HepG2 (cell line): Measurements from ENCODE around the gene UQCRC1. TPM values are rescaled to one million over a fixed set of nuclear protein-coding genes. Genes with fewer than 3 reads are reported as not detected.

ENCODE experiments used
- ATAC-seq: fragments of 200-7000 bp; cut with Tn5 transposase; 3 replicates; pipeline ENCODE4 v1.9.1; 2020; ENCODE audit warnings: mild to moderate bottlenecking, moderate library complexity
- BruUV-seq: library from RNA; stranded (reverse); fragments of 400-500 nt; replicated peaks from 2 replicates; lab custom pipeline; 2021; lab: Mats Ljungman, UMichigan
- CTCF ChIA-PET: fragments of 300-600 bp; formaldehyde crosslinking; extraction: SDS; loops from one replicate; lab custom pipeline; 2021; ENCODE audit warnings: low total read pairs, inconsistent platforms, low intra/inter-chr PET ratio; lab: Yijun Ruan, JAX
- POLR2A ChIA-PET: fragments of 350-600 bp; sonication (Branson Sonifier 250); formaldehyde crosslinking; loops from one replicate; lab custom pipeline; 2020; ENCODE audit warnings: antibody characterized with exemption, inconsistent platforms; lab: Yijun Ruan, JAX
- DNase-seq: peaks from one replicate; pipeline ENCODE4 v3.0.0-alpha.2; 2015; ENCODE audit warnings: low spot score
- FAIRE-seq: peaks from 3 replicates; lab custom pipeline; 2011; peaks lifted over from hg19 to GRCh38; lab: Jason Lieb, UNC
- H2AFZ ChIP-seq: one replicate; pipeline ENCODE4 v1.6.1; 2011; ENCODE audit warnings: low read length, inconsistent platforms
- H3K27ac ChIP-seq: fragments of 300-600 bp; 3 replicates; pipeline ENCODE4 v1.8.0; 2011; ENCODE audit warnings: mixed run types, mild to moderate bottlenecking, mixed read lengths, low read length, inconsistent platforms; ENCODE audit not compliant: insufficient read depth; ENCODE audit errors: extremely low read length
- H3K27me3 ChIP-seq, 2 experiments: fragments of 200-600 bp in 1 of 2; 2 replicates in 1 of 2; 3 replicates in 1 of 2; pipeline versions ENCODE4 v1.6.0 to v1.8.0; 2011; ENCODE audit warnings: low read length in 2 of 2, mild to moderate bottlenecking in 2 of 2, moderate library complexity in 2 of 2, inconsistent platforms in 1 of 2; ENCODE audit not compliant: insufficient read depth in 2 of 2, control insufficient read depth in 1 of 2
- H3K36me3 ChIP-seq, 2 experiments: fragments of 200-600 bp in 1 of 2; replicated peaks in 1 of 2; 2 replicates in 1 of 2; 3 replicates in 1 of 2; pipeline versions ENCODE4 v1.5.1 to v1.8.0; 2011; ENCODE audit warnings: low read length in 2 of 2, inconsistent platforms in 1 of 2; ENCODE audit not compliant: insufficient read depth in 2 of 2, control insufficient read depth in 1 of 2
- H3K4me1 ChIP-seq: 2 replicates; pipeline ENCODE4 v1.5.1; 2012; ENCODE audit warnings: low read length, inconsistent platforms; ENCODE audit not compliant: insufficient read depth
- H3K4me2 ChIP-seq: 2 replicates; pipeline ENCODE4 v1.6.0; 2011; ENCODE audit warnings: low read depth, low read length, inconsistent platforms
- H3K4me3 ChIP-seq, 3 experiments: fragments of 200-600 bp in 1 of 3; sonication (generic), shearing (Covaris generic) in 1 of 3; replicated peaks in 1 of 3; 2 replicates each; pipeline ENCODE4 v1.5.1; 2011 to 2016; ENCODE audit warnings: low read length in 3 of 3, inconsistent platforms in 2 of 3, low read depth in 2 of 3, mild to moderate bottlenecking in 2 of 3, control low read depth in 1 of 3, mixed read lengths in 1 of 3; ENCODE audit not compliant: insufficient read depth in 1 of 3
- H3K79me2 ChIP-seq: one replicate; pipeline ENCODE4 v1.6.1; 2011; ENCODE audit warnings: low read length, inconsistent platforms; ENCODE audit not compliant: insufficient read depth
- H3K9ac ChIP-seq: 2 replicates; pipeline ENCODE4 v1.6.0; 2011; ENCODE audit warnings: mild to moderate bottlenecking, low read depth, low read length, inconsistent platforms; ENCODE audit not compliant: insufficient read depth
- H3K9me3 ChIP-seq: 2 replicates; pipeline ENCODE4 v1.5.1; 2012; ENCODE audit warnings: mild to moderate bottlenecking, low read length
- H4K20me1 ChIP-seq: 2 replicates; pipeline ENCODE4 v1.6.0; 2011; ENCODE audit warnings: inconsistent platforms, mild to moderate bottlenecking, low read length, moderate library complexity; ENCODE audit not compliant: insufficient read depth
- ERF ChIP-seq: IDR thresholded peaks from 2 replicates; pipeline ENCODE4 v1.6.1; 2018; ENCODE audit warnings: missing biosample characterization, missing genetic modification reagents
- GATAD2A ChIP-seq: IDR thresholded peaks from 2 replicates; pipeline ENCODE4 v1.6.1; 2016
- HHEX ChIP-seq: IDR thresholded peaks from 2 replicates; pipeline ENCODE4 v1.6.1; 2016; ENCODE audit warnings: control low read depth
- MEF2D ChIP-seq: sonication (generic); formaldehyde crosslinking; IDR thresholded peaks from 2 replicates; pipeline ENCODE4 v1.5.1; 2020; ENCODE audit warnings: mild to moderate bottlenecking, missing genetic modification reagents
- ZNF3 ChIP-seq: IDR thresholded peaks from 2 replicates; pipeline ENCODE4 v1.7.0; 2017; ENCODE audit warnings: inconsistent platforms
- ZNF605 ChIP-seq: sonication (generic); formaldehyde crosslinking; IDR thresholded peaks from 2 replicates; pipeline ENCODE4 v1.8.0; 2022; ENCODE audit warnings: mild to moderate bottlenecking, missing genetic modification reagents
- ZNF724P ChIP-seq: sonication (generic); formaldehyde crosslinking; IDR thresholded peaks from 2 replicates; pipeline ENCODE4 v1.8.0; 2022; ENCODE audit warnings: missing genetic modification reagents, borderline replicate concordance
- whole genome bisulfite sequencing: methylation state at CpG from one replicate; pipeline ENCODE4 v1.1.6; 2017; ENCODE audit warnings: low lambda C conversion rate; 5-methylcytosine and 5-hydroxymethylcytosine counted together
- in situ Hi-C: cut with HindIII; loops from 2 replicates; pipeline ENCODE4 v1.10.0; 2017; ENCODE audit warnings: low pct_unique_long_range_greater_than_20kb; ENCODE audit not compliant: extremely low pct_ligation_motif_present
- intact Hi-C: fragments of 100-400 bp; cut with micrococcal nuclease; formaldehyde crosslinking; loops from one replicate; pipeline ENCODE4 v1.10.0; 2022; ENCODE audit not compliant: unreplicated experiment
- polyA plus RNA-seq, 8 experiments: library from polyadenylated mRNA; depleted of rRNA in 3 of 8; stranded (reverse) in 7 of 8; unstranded in 1 of 8; fragments of >200 nt; fragmentation: Illumina TruSeq in 4 of 8; extraction: Trizol in 4 of 8; gene quantifications; 2 replicates each; pipeline versions ENCODE4 v1.2.1 to v1.2.3, GENCODE V29; 2011 to 2016; ENCODE audit warnings: low read depth in 4 of 8, missing spikeins in 1 of 8, mixed read lengths in 1 of 8; ENCODE audit not compliant: insufficient read depth in 1 of 8
- total RNA-seq, 5 experiments: library from RNA; depleted of rRNA; stranded (reverse); fragments of >200 nt; fragmentation: Illumina TruSeq; extraction: Trizol; gene quantifications; 2 replicates each; pipeline ENCODE4 v1.2.3, GENCODE V29; 2016; ENCODE audit warnings: low read depth in 1 of 5
- TF ChIP-seq, protein P1 (sequence below): sonication (generic); formaldehyde crosslinking; IDR thresholded peaks from 2 replicates; pipeline ENCODE4 v1.8.1; 2023; ENCODE audit warnings: mild to moderate bottlenecking, missing genetic modification reagents
- TF ChIP-seq, protein P2 (sequence below): sonication (generic); formaldehyde crosslinking; IDR thresholded peaks from 2 replicates; pipeline ENCODE4 v1.8.0; 2022; ENCODE audit warnings: missing genetic modification reagents, mild to moderate bottlenecking, moderate library complexity, borderline replicate concordance
- TF ChIP-seq, protein P3 (sequence below): sonication (generic); formaldehyde crosslinking; IDR thresholded peaks from 2 replicates; pipeline ENCODE4 v1.8.0; 2022; ENCODE audit warnings: mild to moderate bottlenecking, missing genetic modification reagents

UQCRC1 gene
- total and polyA plus RNA-seq, 2 of the 13 experiments (the other 11 are each of a cell fraction or from before 2014, with no cell fraction given) = 316 to 680 TPM

DNA sequence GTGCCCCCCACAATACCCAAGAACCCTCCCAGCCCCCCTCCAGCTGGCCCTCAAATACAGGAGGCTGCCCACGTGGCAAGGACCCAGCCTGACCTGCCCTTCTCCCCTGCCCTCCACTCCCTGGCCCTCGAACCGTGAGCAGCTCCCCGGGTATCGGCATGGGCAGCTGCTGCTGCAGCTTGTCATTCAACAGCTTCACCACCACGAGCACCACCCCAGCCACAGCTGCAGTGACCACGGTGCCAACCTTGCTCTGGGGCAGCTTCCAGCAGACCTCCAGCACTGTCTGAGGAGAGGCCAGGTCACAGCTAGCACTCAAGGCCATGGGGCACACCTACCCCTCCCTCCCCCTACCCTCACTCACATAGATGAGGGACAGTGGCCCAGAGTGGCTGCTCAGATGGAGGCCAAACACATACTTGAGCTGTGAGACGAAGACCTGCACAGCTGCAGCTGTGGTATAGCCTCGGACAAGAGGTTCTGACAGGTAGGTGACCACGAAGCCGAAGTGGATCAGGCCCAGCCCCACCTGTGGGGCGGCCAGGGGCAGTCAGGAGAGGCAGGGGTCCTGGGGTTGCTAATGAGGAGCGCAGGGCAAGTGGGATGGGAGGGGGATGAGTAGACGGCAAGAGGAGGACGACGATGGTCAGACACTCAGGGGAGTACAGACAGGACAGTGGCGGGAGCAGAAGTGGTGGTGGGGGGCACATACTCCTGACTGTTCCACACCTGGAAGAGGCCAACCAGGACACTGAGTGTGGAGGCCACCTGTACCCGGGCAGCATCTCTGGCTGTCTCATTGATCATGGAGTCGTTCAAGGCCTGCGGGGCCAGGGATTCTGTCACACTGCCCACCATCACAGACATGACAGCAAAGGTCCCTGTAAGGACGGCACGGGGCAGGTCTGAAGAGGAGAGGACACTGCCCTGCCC, 22.3 kb upstream of the UQCRC1 start (continued):
- TF ChIP-seq, protein P1, sequence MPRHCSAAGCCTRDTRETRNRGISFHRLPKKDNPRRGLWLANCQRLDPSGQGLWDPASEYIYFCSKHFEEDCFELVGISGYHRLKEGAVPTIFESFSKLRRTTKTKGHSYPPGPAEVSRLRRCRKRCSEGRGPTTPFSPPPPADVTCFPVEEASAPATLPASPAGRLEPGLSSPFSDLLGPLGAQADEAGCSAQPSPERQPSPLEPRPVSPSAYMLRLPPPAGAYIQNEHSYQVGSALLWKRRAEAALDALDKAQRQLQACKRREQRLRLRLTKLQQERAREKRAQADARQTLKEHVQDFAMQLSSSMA (CRISPR knock-in tag) = no peak
- TF ChIP-seq MEF2D (CRISPR knock-in tag) = no peak

DNA sequence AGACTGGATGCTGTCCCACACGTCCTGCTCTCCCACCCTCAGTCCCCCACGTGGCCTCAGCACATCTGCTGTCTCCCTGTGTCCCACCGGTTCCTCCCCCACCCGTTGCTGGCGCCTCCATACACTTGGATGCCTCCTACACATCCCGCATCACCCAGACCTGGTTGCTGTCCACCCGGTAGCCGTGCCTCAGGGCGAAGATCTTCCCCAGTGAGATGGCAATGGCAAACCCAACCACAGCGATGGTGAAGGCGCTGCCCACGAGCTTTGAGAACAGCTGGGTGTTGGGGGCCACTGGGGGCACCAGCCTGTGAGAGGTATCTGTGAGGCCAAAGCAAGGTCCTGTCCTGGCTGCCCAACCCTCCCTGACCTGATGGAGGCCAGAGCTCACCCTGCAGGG, 21.4 kb upstream of the UQCRC1 start:
- in situ Hi-C loops (no loop called here), intact Hi-C loops (no loop called here)
- POLR2A ChIA-PET = no interaction called here

More for the DNA sequence above, 21.4 kb upstream of the UQCRC1 start:
- Histone ChIP-seq H3K4me3 (no peak overlapping the region), H3K4me2 (no peak overlapping the region), H2AFZ (no peak overlapping the region), H3K9ac (no peak overlapping the region), H3K36me3 (peaks cover 27 to 79% of the 10 kb centered on the region in 2 experiments), H3K27me3 (no peaks in the 10 kb centered on the region; a peak in 1 of 5 replicates), H3K27ac (no peak overlapping the region), H4K20me1 (no peaks in the 10 kb centered on the region), H3K9me3 (no peaks in the 10 kb centered on the region), H3K79me2 (peaks cover 35% of the 10 kb centered on the region), H3K4me1 (peaks cover 50% of the 10 kb centered on the region)
- no peak for FAIRE-seq
- BruUV-seq = no TSS peak
- no peak for ATAC-seq
- no peak for TF ChIP-seq HHEX (CRISPR knock-in tag)
- TF ChIP-seq, protein P2, sequence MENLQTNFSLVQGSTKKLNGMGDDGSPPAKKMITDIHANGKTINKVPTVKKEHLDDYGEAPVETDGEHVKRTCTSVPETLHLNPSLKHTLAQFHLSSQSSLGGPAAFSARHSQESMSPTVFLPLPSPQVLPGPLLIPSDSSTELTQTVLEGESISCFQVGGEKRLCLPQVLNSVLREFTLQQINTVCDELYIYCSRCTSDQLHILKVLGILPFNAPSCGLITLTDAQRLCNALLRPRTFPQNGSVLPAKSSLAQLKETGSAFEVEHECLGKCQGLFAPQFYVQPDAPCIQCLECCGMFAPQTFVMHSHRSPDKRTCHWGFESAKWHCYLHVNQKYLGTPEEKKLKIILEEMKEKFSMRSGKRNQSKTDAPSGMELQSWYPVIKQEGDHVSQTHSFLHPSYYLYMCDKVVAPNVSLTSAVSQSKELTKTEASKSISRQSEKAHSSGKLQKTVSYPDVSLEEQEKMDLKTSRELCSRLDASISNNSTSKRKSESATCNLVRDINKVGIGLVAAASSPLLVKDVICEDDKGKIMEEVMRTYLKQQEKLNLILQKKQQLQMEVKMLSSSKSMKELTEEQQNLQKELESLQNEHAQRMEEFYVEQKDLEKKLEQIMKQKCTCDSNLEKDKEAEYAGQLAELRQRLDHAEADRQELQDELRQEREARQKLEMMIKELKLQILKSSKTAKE (CRISPR knock-in tag) = no peak
- TF ChIP-seq ERF (CRISPR knock-in tag) = no peak
- no peak for TF ChIP-seq GATAD2A
- TF ChIP-seq, protein P3, sequence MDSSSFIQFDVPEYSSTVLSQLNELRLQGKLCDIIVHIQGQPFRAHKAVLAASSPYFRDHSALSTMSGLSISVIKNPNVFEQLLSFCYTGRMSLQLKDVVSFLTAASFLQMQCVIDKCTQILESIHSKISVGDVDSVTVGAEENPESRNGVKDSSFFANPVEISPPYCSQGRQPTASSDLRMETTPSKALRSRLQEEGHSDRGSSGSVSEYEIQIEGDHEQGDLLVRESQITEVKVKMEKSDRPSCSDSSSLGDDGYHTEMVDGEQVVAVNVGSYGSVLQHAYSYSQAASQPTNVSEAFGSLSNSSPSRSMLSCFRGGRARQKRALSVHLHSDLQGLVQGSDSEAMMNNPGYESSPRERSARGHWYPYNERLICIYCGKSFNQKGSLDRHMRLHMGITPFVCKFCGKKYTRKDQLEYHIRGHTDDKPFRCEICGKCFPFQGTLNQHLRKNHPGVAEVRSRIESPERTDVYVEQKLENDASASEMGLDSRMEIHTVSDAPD (CRISPR knock-in tag) = no peak
- no peak for TF ChIP-seq ZNF605 (CRISPR knock-in tag)
- TF ChIP-seq ZNF3 (CRISPR knock-in tag) = no peak
- no peak for TF ChIP-seq ZNF724P (CRISPR knock-in tag)
- CTCF ChIA-PET = no interaction called here
- no peak for DNase-seq
- WGBS = 98% methylated on average over 12 of the region's 12 CpGs
